Adrenal gland (tissue), 12 donors: Measurements from ENCODE around the gene WDFY4. TPM values are rescaled to one million over a fixed set of nuclear protein-coding genes. Genes with fewer than 3 reads are reported as not detected.

ENCODE experiments used
- DNase-seq, 7 donors: peaks; one replicate each; pipeline ENCODE4 v3.0.0-alpha.2; 2019 to 2020
- H3K27ac ChIP-seq, 5 donors: fragments of 200-600 bp; sonication (generic) in 4 of 5; 1 replicate in 3 of 5; 2 replicates in 2 of 5; pipeline versions ENCODE4 v1.5.1 to v1.8.0; 2016 to 2020; ENCODE audit warnings: mild to moderate bottlenecking in 1 of 5
- H3K27me3 ChIP-seq: fragments of 200-600 bp; 2 replicates; pipeline ENCODE4 v1.8.0; 2021
- H3K36me3 ChIP-seq, 2 donors: fragments of 200-600 bp; replicated peaks in 1 of 2; 1 replicate in 1 of 2; 2 replicates in 1 of 2; pipeline versions ENCODE4 v1.5.1 to v1.8.0; 2018 to 2022
- H3K4me1 ChIP-seq, 2 donors: fragments of 200-600 bp; replicated peaks in 1 of 2; 1 replicate in 1 of 2; 2 replicates in 1 of 2; pipeline versions ENCODE4 v1.5.1 to v1.8.0; 2018 to 2021
- H3K4me3 ChIP-seq, 4 donors: fragments of 200-600 bp; sonication (generic) in 3 of 4; one replicate each; pipeline ENCODE4 v1.5.1; 2016 to 2018
- H3K9me3 ChIP-seq, 3 donors: fragments of 200-600 bp; sonication (generic) in 1 of 3; replicated peaks in 1 of 3; 1 replicate in 2 of 3; 2 replicates in 1 of 3; pipeline versions ENCODE4 v1.5.1 to v1.8.0; 2016 to 2021
- POLR2A ChIP-seq, 2 donors: fragments of 450-650 bp; IDR thresholded peaks; one replicate each; pipeline ENCODE4 v1.6.1; 2017; ENCODE audit warnings: antibody characterized with exemption in 2 of 2, mild to moderate bottlenecking in 2 of 2, moderate library complexity in 1 of 2
- WGBS, 4 donors: extraction: QIAGEN DNeasy Blood & Tissue Kit in 2 of 4; methylation state at CpG; one replicate each; pipeline versions ENCODE4 v1.1.5 to v1.1.7; 2013 to 2017; 5-methylcytosine and 5-hydroxymethylcytosine counted together
- intact Hi-C, 2 donors: fragments of 100-400 bp; cut with DNase I; formaldehyde crosslinking; loops; one replicate each; pipeline versions ENCODE4 v1.14.1 to v1.15.0; 2022 to 2023
- polyA plus RNA-seq, 3 donors: library from polyadenylated mRNA; stranded (reverse); fragments of 200-250 nt in 2 of 3; fragments of 350-450 nt in 1 of 3; fragmentation: Illumina TruSeq in 1 of 3; extraction: RNeasy Lipid Tissue Mini Kit (QIAGEN cat#74804) in 1 of 3; gene quantifications; one replicate each; pipeline ENCODE4 v1.2.3, GENCODE V29; 2013 to 2014
- total RNA-seq, 9 donors: library from RNA; depleted of rRNA in 4 of 9; stranded (reverse); fragments of >200 nt in 4 of 9; fragments of 120-200 nt in 1 of 9; fragmentation: NEBNext Ultra II Directional in 1 of 9; extraction: Animal tissue kit (Norgen Biotek cat#: 25700) in 1 of 9; gene quantifications; one replicate each; pipeline versions ENCODE4 v1.1.0 to v1.2.4, GENCODE V29; 2013 to 2023
- TF ChIP-seq, protein P1 (sequence below), 6 experiments: fragments of 450-650 bp in 4 of 6; fragments of 200-600 bp in 2 of 6; sonication (generic) in 1 of 6; IDR thresholded peaks; 1 replicate in 5 of 6; 2 replicates in 1 of 6; pipeline versions ENCODE4 v1.5.1 to v1.8.0; 2016 to 2021; ENCODE audit warnings: antibody characterized with exemption in 6 of 6, mild to moderate bottlenecking in 2 of 6, moderate library complexity in 1 of 6
- donor health status: healthy with polysubstance abuse.
- donor health status: Bipolar disorder and iron deficiency.
- donor health status: DM: yes; HTN: yes; CAD: no.
- donor health status: DM: no; HTN: no; CAD: no.
- donor health status: DM: no; HTN: no; CAD: no.
- donor health status: DM: yes; HTN: yes; CAD: no.

The WDFY4 gene
- total and polyA plus RNA-seq, 12 donors, result 0.61 to 9.9 (median 5.7) TPM

DNA sequence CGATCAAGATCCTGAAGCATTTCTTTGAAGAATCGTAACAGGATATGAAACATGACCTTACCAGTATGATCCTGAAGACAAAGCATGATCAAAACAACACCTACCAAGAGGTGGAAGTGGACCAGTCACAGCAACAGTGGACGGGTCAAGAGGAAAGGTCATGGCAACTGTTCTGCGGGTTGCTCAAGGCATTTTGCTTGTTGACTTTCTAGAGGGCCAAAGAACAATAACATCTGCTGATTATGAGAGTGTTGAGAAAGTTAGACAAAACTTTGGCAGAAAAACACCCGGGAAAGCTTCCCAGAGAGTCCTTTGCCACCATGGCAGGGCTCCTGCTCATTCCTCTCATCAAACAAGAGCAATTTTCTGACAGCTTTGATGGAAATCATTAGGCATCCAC is 320.6 kb downstream of the WDFY4 start:
- Histone ChIP-seq H3K27ac (no peak overlapping the region), H3K4me3 (no peak overlapping the region), H3K27me3 (no peaks in the 10 kb centered on the region), H3K36me3 (no peaks in the 10 kb centered on the region), H3K9me3 (no peaks in the 10 kb centered on the region), H3K4me1 (peaks cover 0 to 27% of the 10 kb centered on the region in 2 donors)
- intact Hi-C loops, result no loop called here
- DNase-seq, result no peak
- TF ChIP-seq, protein P1, sequence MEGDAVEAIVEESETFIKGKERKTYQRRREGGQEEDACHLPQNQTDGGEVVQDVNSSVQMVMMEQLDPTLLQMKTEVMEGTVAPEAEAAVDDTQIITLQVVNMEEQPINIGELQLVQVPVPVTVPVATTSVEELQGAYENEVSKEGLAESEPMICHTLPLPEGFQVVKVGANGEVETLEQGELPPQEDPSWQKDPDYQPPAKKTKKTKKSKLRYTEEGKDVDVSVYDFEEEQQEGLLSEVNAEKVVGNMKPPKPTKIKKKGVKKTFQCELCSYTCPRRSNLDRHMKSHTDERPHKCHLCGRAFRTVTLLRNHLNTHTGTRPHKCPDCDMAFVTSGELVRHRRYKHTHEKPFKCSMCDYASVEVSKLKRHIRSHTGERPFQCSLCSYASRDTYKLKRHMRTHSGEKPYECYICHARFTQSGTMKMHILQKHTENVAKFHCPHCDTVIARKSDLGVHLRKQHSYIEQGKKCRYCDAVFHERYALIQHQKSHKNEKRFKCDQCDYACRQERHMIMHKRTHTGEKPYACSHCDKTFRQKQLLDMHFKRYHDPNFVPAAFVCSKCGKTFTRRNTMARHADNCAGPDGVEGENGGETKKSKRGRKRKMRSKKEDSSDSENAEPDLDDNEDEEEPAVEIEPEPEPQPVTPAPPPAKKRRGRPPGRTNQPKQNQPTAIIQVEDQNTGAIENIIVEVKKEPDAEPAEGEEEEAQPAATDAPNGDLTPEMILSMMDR (IDR thresholded peaks at IDR 0.05), result no peak
- TF ChIP-seq POLR2A (IDR thresholded peaks at IDR 0.05), result no peak
- WGBS, 4 donors, result 66 to 78% (median 76%) methylated on average over 5 of the region's 5 CpGs

DNA sequence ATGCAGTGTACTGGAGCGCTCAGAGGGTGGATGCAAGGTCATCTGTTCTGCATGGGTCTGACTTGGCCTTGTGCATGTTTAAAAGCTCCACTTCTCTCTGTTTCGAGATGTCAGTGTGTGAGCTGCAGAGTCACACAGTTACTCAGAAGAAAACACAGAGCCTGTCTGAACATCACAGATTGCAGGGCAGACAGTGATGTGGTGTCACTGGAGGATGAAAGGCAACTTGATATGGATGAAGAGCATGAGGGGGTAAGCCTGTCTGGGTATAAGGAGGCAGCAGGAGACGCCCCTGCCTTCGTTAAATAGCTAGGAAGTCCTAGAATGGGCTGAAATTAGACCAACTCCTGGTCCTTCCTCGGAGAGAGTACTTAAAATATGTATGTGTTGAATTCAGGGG is 322.5 kb downstream of the WDFY4 start:
- Histone ChIP-seq H3K9me3 (no peaks in the 10 kb centered on the region), H3K4me1 (peaks cover 0 to 31% of the 10 kb centered on the region in 2 donors), H3K27me3 (no peaks in the 10 kb centered on the region), H3K4me3 (no peak overlapping the region), H3K27ac (no peak overlapping the region), H3K36me3 (no peaks in the 10 kb centered on the region)
- WGBS, 4 donors, result 41 to 56% (median 47%) methylated on average over 5 of the region's 5 CpGs
- no peak for TF ChIP-seq POLR2A (IDR thresholded peaks at IDR 0.05)
- TF ChIP-seq, protein P1 (IDR thresholded peaks at IDR 0.05), result no peak
- intact Hi-C loops, result no loop called here
- DNase-seq, result no peak

DNA sequence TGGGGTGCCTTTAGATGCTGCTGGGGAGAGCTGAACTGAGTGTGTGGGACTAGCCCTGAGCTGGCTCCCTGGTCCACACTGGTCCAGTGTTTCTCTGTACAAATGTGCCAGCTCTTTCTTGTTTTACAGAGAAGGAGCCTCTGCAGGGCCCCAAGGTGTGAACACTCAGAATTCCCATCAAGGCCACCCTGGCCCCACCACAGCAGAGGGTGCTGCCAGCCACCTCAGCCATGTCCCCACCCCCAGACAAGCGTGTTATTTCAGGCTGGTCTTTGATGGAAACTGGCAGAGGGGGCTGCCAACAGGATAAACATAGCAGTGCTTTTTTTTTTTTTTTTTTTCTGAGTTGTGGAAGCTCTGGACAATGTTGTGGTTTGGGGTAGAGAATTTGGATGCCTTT is 323.4 kb downstream of the WDFY4 start:
- Histone ChIP-seq H3K27ac (no peak overlapping the region), H3K4me1 (peaks cover 0 to 23% of the 10 kb centered on the region in 2 donors)

DNA sequence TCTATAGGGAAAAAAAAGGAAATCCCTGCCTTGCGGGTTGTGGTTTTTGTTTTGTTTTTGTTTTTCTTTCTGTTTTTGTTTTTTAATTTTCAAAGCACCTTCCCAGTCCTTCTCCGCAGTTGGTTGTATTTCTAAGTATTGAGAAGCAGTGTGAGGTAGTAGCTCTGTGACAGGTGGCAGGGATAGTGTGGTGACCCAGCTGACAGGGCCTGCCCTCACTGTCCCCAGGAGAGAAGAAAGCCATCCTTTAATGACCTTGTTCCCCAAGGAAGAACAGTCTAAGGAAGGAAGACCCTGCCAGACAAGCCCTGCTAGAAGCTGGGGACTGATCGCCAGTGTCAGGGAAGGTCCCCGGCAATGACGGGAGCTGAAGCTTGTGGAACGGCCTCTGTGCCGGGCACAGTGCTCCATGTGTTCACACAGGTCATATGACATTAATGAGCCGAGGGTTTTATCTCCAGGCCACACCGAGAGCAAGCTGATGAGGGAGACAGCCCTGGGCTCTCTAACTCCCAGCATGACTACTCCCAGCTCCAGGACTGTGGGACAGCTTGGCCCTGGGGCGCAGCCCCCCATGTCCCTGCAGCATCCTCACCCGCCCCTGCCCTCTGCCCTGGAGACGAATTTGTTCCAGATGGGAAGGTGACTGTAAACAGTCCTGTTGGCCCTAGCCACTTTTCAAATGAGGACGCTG is 324.0 kb downstream of the WDFY4 start:
- Histone ChIP-seq H3K9me3 (no peaks in the 10 kb centered on the region), H3K27ac (peak overlapping the region in 1 of 5 donors; percentile 26), H3K36me3 (no peaks in the 10 kb centered on the region), H3K4me3 (no peak overlapping the region), H3K4me1 (peaks cover 0 to 23% of the 10 kb centered on the region in 2 donors), H3K27me3 (no peaks in the 10 kb centered on the region)
- intact Hi-C loops, result no loop called here
- TF ChIP-seq, protein P1 (IDR thresholded peaks at IDR 0.05), result no peak
- TF ChIP-seq POLR2A (IDR thresholded peaks at IDR 0.05), result no peak
- 70 to 80% (median 73%) methylated on average over 9 to 13 of the region's 13 CpGs for WGBS, 4 donors
- DNase-seq, result no peak

More for the DNA sequence above, 323.4 kb downstream of the WDFY4 start:
- intact Hi-C loops, result no loop called here
- 52 to 79% (median 74%) methylated on average over 1 of the region's 1 CpG for WGBS, 4 donors
- no peaks in the 10 kb centered on the region for H3K27me3 ChIP-seq
- no peaks in the 10 kb centered on the region for H3K9me3 ChIP-seq
- DNase-seq, result no peak
- no peak overlapping the region for H3K4me3 ChIP-seq
- H3K36me3 ChIP-seq, result no peaks in the 10 kb centered on the region
- TF ChIP-seq, protein P1 (IDR thresholded peaks at IDR 0.05), result no peak
- no peak for TF ChIP-seq POLR2A (IDR thresholded peaks at IDR 0.05)
